Stimulated activated CD4-positive, alpha-beta T cell treated with anti-CD3 and anti-CD28 coated beads, Interleukin-1b, Interleukin-23, amount 100 ng/mL, for 24 hours (primary cell): ENCODE results near the gene RANBP10.
A peak's percentile ranks its signal among the peaks of the same experiment; 100 is the strongest.
"Not testable (repeated sequence)": the region's sequence is repeated elsewhere in the genome, so short reads cannot be mapped to it uniquely, and the experiment has no call there.

Source experiments
- DNase-seq, 4 experiments: peaks; one replicate each; pipeline ENCODE4 v3.0.0-alpha.2; 2020; ENCODE audit warnings: low read depth in 4 of 4, low spot score in 1 of 4

RANBP10 gene

GRCh38 chr16:67719048-67719777 is 87.1 kb downstream of the RANBP10 start, which contains the start of gene GFOD2:
TSS of gene GFOD2 (minus strand) at chr16:67719316. CDS start at chr16:67685715, 33,601 bp downstream.
- DNase-seq = peak; percentile 98 to 100 (median 99)

- no peak for DNase-seq
Measured at GRCh38 chr16:67718668-67719047, 87.7 kb downstream of the RANBP10 start.

DNA sequence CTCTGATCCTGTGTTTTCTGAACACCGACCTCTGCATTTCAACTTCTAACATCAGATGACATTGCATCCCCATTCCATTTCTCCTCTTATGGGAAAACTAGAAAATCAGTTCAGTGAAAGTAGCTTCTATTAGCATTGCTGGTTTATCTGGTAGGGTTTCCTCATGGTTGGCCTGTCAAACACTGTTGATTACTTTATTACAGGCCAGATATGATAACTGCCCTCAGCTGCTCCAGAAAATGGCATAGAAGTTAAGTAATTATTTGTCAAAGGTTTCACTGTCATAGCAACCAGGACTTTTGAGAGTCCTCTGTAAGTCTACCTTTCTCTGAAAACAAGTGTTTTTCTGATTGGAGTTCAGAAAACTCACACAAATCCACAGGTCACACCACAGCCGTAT is 90.3 kb downstream of the RANBP10 start:
- DNase-seq = no peak

- no peak for DNase-seq
Measured at GRCh38 chr16:67714522-67714921, 91.8 kb downstream of the RANBP10 start.

DNA sequence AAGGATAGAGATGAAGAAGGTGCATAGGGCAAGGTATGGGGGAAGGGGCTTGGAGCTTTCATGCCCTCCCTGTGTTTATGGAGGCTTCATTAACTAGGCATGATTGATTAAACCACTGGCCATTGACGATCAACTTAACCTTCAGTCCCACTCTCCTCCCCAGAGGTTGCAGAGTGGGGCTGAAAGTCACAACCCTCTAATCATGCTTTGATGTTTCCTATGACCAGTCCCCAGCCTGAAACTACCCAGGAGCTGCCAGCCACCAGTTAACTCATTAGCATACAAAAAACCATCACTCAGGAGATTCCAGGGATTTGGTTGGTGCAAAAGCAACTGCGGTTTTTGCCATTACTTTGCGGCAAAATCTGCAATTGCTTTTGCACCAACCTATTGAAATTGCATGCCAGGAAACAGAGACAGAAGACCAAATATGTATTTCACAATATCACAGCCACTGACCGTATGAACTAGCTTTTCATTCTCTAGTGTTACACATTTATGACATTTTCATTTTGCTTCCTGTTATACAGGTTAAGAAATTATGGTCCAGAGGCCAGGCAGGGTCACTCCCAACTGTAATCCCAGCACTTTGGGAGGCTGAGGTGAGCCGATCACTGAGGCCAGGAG is 92.6 kb downstream of the RANBP10 start:
- DNase-seq = no peak

DNA sequence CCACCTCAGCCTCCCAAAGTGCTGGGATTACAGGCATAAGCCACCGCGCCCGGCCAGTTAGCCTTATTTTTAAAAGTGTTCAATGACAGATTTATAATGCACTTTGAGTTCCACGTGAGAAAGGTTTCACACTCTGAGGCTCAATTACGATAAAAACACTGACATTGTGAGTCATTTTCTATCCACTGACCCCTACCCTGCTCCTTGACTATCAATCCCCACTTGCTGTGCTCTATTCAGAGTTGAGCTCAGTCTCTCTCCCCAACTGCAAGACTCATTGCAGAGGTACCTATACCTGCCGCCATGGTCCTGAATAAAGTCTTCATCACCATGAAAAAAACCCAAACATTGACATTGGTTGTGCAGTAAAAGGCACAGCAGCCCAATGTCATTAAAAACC is 95.8 kb downstream of the RANBP10 start:
- no peak for DNase-seq

DNA sequence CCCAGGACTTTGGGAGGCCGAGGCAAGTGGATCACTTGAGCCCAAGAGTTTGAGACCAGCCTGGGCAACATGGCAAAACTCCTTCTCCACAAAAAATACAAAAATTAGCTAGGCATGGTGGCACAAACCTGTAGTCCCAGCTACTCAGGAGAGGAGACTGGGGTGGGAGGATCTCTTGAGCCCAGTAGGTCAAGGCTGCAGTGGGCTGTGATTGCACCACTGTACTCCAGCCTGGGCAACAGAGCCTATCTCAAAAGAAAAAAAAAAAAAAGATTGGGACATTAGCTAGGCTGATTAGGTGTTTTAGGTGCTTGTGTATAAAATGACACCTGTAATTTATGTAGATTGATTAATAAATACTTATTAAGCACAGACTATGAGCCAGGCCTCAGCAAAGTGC is 97.3 kb downstream of the RANBP10 start:
- DNase-seq = no peak

- no peak for DNase-seq
Measured at GRCh38 chr16:67708368-67708771, 98.0 kb downstream of the RANBP10 start.

- DNase-seq = no peak
Measured at GRCh38 chr16:67707790-67708189, 98.6 kb downstream of the RANBP10 start.

DNA sequence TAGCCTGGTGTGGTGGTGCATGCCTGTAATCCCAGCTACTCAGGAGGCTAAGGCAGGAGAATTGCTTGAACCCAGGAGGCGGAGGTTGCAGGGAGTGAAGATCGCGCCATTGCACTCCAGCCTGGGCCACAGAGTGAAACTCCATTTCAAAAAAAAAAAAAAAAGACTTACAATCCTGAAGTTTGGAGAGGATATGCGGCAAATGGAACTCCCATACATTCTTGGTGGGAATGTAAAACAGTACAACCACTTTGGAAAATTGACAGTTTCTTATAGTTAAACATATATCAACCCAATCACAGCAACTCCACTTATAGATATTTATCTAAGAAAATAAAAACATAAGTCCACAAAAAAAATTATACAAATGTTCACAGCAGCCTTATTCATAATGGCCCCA is 99.2 kb downstream of the RANBP10 start:
- no peak for DNase-seq

- no peak for DNase-seq
Measured at GRCh38 chr16:67704110-67704509, 102.2 kb downstream of the RANBP10 start.

- no peak for DNase-seq
Measured at GRCh38 chr16:67703626-67704025, 102.7 kb downstream of the RANBP10 start.

GRCh38 chr16:67702130-67702529 is 104.2 kb downstream of the RANBP10 start:
- DNase-seq = no peak

DNA sequence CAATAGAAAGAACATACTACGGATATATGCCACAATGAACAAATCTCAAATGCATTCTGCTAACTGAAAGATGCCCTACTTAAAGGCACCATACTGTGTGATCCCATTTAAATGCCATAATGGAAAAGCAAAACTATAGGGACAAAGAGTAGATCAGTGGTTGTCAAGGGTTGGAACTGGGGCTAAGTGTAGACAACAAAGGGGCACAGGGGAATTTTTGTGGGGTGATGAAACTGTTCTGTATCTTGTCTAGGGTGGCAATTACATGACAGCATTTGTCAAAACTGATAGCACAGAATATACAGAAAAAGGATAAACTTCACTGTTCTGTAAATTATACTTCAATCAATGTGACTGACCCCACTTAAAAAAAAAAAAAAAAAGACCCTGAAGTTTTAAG is 104.9 kb downstream of the RANBP10 start:
- no peak for DNase-seq

DNA sequence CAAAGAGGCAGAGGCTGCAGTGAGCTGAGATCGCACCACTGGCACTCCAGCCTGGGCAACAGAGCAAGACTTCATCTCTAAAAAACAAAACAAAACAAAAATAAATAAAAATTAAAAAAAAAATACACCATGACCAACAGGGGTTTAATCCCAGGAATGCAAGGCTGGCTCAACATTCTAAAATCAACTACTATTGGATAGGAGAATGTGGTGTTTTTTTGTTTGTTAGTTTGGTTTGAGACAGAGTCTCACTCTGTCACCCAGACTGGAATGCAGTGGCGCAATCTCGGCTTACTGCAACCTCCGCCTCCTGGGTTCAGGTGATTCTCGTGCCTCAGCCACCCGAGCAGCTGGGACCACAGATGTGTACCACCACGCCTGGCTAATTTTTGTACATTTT is 107.1 kb downstream of the RANBP10 start:
- DNase-seq = no peak

DNA sequence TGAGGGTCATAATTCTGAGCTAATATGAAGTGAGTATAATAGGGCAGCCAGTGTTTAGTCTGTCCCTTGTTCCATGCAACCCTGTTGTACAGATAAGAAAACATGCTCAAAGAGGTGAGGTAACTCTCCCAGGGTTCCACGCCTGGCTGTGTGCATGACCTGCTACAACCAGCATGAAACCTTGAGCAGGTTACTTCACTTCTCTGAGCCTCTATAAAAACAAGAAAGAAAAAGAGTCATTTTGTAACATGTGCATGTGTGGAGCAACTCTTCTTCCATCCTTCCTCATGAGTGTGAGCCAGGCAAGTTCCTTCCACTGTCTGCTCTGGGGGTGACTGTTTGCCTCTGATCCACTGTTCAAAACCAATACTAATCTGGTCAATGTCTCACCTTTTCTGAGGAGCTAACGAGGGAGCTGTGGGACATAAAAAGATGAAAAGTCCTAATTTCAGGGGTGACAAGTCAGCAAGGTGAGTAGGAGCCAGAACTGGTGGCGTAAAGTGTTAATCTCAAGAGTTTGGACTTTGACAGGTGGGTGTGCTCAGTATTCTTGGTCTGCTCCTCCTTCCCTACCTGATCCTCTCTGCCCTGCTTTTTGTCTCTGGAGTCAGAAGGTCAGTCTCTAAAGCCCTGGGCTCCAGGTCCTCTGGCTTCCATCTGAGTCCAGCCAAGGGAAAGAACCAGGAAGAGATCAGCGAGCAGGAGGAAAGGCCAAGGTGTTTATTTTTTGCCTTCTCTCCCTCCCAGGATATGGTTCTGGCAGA is 108.8 kb downstream of the RANBP10 start:
- DNase-seq = no peak

DNA sequence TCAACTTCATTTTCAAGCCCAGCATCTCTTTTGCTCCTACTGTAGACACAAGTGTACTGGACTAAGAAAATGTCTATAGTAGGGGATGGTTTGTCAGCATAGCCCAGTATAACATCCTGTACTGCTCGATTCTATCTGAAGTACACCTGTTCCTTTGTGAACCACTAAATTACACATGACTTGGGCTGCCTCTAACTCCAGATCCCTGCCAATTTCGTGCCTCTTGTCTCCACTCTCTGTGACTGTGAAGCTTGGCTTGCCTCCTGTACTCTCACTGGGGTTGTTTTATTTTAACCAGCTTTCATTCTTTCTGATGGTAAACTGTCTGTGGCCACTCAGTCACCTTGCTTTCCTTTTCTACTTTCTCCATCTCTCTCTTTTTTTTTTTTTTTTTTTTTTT is 111.7 kb downstream of the RANBP10 start:
- DNase-seq = no peak

DNA sequence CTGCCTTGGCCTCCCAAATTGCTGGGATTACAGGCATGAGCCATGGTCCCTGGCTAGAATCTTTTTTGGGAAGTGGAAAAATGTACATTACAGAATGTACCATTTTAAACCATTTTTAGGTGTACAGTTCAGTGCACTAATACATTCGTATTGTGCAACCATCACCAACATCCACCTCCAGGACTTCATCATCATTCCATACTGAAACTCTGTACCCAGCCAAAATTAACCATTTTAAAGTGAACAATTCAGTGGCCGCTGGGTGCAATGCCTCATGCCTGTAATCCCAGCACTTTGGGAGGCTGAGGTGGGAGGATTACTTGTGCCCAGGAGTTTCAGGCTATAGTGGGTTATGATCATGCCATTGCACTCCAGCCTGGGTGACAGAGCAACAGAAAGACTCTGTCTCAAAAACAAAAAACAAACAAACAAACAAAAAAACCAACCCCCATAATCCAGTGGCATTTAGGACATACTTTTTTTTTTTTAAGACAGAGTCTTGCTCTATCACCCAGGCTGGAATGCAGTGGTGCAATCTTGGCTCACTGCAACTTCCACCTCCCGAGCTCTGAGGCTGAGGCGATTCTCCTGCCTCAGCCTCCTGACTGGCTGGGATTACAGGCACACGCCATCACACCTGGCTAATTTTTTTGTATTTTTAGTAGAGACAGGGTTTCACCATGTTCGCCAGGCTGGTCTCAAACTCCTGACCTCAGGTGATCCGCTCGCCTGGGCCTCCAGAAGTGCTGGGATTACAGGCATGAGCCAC is 112.7 kb downstream of the RANBP10 start:
- DNase-seq = not testable (repeated sequence)

DNA sequence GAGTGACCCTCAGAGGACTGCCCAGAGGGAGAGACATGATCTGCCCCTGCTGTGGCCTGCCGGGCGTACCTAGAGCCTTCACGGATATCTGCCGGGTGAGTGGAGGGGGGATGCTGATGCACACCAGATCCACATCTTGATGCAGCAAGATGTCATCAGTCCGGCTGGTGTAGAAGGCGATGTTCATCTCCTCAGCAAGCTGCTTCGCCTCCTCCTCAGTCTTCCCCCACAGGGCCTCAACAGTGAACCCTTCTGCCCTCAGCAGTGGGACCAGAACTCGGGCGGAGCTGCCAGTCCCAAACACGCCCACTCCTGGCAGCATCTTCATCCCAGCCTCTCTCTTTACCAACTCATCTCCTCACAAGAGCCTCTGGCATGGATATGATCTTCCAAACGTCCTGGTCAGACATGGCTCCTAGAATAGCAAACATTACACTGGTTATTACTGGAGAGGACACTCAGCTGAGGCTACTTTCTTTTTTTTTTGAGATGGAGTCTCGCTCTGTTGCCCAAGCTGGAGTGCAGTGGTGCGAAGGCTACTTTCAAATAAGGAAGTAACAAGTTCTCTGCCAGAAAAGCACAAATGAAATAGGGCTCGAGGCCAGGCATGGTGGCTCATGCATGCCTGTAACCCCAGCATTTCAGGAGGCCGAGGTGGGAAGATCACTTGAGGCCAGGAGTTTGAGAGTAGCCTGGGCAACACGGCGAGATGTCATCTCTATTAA is 120.8 kb downstream of the RANBP10 start:
- DNase-seq = no peak

DNA sequence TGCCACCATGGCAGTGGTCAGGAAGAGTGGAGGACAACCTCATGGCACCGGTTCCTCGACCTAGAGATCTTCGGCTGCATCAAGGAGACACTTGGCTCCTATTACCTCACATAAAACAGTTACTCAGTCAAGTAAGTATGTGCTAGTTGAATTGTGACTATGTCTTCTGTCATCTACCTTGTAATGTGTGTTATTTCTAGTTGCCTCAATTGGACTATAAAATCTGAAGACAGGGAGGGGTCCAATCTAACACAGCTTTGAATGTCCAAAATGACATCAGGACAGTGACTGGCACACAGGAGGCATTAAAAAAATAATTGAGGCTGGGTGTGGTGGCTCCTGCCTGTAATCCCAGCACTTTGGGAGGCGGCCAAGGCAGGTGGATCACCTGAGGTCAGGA is 122.6 kb downstream of the RANBP10 start:
- DNase-seq = no peak
